CD14-positive monocyte (primary cell): ENCODE data around the gene UBAC1. TPM values are rescaled to one million over a fixed set of nuclear protein-coding genes. Genes with fewer than 3 reads are reported as not detected.

Source experiments
- DNase-seq, 3 donors: peaks; one replicate each; pipeline ENCODE4 v3.0.0-alpha.2; 2011 to 2022
- H2AFZ ChIP-seq: 2 replicates; pipeline ENCODE4 v1.6.0; 2012; ENCODE audit warnings: mild to moderate bottlenecking, low read depth, low read length, inconsistent platforms; ENCODE audit not compliant: insufficient read depth, poor library complexity, severe bottlenecking
- H3K27ac ChIP-seq, 2 donors: 1 replicate in 1 of 2; 2 replicates in 1 of 2; pipeline ENCODE4 v1.5.1; 2012 to 2013; ENCODE audit warnings: low read length in 2 of 2, control low read depth in 1 of 2, inconsistent platforms in 1 of 2, low read depth in 1 of 2, mild to moderate bottlenecking in 1 of 2
- H3K27me3 ChIP-seq, 2 donors: one replicate each; pipeline versions ENCODE4 v1.6.0 to v1.6.1; 2011 to 2013; ENCODE audit warnings: low read length in 2 of 2; ENCODE audit not compliant: control insufficient read depth in 2 of 2, insufficient read depth in 2 of 2
- H3K36me3 ChIP-seq, 2 donors: replicated peaks in 1 of 2; 1 replicate in 1 of 2; 2 replicates in 1 of 2; pipeline versions ENCODE4 v1.5.1 to v1.6.1; 2012 to 2013; ENCODE audit warnings: low read length in 2 of 2, control low read depth in 1 of 2, inconsistent platforms in 1 of 2, mild to moderate bottlenecking in 1 of 2; ENCODE audit not compliant: insufficient read depth in 2 of 2, control insufficient read depth in 1 of 2
- H3K4me1 ChIP-seq, 2 donors: 1 replicate in 1 of 2; 2 replicates in 1 of 2; pipeline versions ENCODE4 v1.5.1 to v1.6.1; 2012 to 2013; ENCODE audit warnings: low read length in 2 of 2, control low read depth in 1 of 2, inconsistent platforms in 1 of 2, mild to moderate bottlenecking in 1 of 2, moderate library complexity in 1 of 2; ENCODE audit not compliant: insufficient read depth in 2 of 2, control insufficient read depth in 1 of 2
- H3K4me2 ChIP-seq: replicated peaks from 2 replicates; pipeline ENCODE3; 2012; ENCODE audit warnings: low read length, moderate library complexity, mild to moderate bottlenecking; ENCODE audit not compliant: poor library complexity, severe bottlenecking; ENCODE audit errors: extremely low read depth
- H3K4me3 ChIP-seq, 3 experiments: fragments of 200-600 bp in 1 of 3; sonication (generic) in 1 of 3; replicated peaks in 1 of 3; 1 replicate in 2 of 3; 2 replicates in 1 of 3; pipeline ENCODE4 v1.5.1; 2011 to 2013; ENCODE audit warnings: low read length in 3 of 3, mild to moderate bottlenecking in 3 of 3, control low read depth in 2 of 3, low read depth in 2 of 3, inconsistent platforms in 1 of 3, moderate library complexity in 1 of 3
- H3K79me2 ChIP-seq: 2 replicates; pipeline ENCODE4 v1.6.0; 2012; ENCODE audit warnings: mild to moderate bottlenecking, control low read depth, inconsistent platforms, low read length, moderate library complexity; ENCODE audit not compliant: insufficient read depth
- H3K9ac ChIP-seq: 2 replicates; pipeline ENCODE4 v1.6.0; 2017; ENCODE audit warnings: low read length, mild to moderate bottlenecking; ENCODE audit not compliant: insufficient read depth, poor library complexity, severe bottlenecking
- H3K9me3 ChIP-seq, 2 donors: replicated peaks in 1 of 2; 1 replicate in 1 of 2; 2 replicates in 1 of 2; pipeline versions ENCODE4 v1.5.1 to v1.6.1; 2012 to 2013; ENCODE audit warnings: low read length in 2 of 2, control low read depth in 1 of 2; ENCODE audit not compliant: control insufficient read depth in 1 of 2, insufficient read depth in 1 of 2
- H4K20me1 ChIP-seq: 2 replicates; pipeline ENCODE4 v1.6.0; 2012; ENCODE audit warnings: mild to moderate bottlenecking, low read length, control low read depth, moderate library complexity; ENCODE audit not compliant: insufficient read depth
- H3K27ac Mint-ChIP-seq, 7 donors: one replicate each; pipeline ENCODE4 v1.8.0; 2020; ENCODE audit warnings: mild to moderate bottlenecking in 7 of 7, mixed read lengths in 7 of 7, moderate library complexity in 6 of 7, inconsistent platforms in 2 of 7
- H3K27me3 Mint-ChIP-seq, 3 donors: one replicate each; pipeline ENCODE4 v1.8.0; 2021 to 2022; ENCODE audit warnings: low read depth in 3 of 3, mild to moderate bottlenecking in 3 of 3, mixed read lengths in 3 of 3, moderate library complexity in 3 of 3, inconsistent platforms in 1 of 3
- H3K36me3 Mint-ChIP-seq, 2 donors: one replicate each; pipeline ENCODE4 v1.8.0; 2020; ENCODE audit warnings: mixed read lengths in 2 of 2, inconsistent platforms in 1 of 2, mild to moderate bottlenecking in 1 of 2
- H3K4me1 Mint-ChIP-seq: one replicate; pipeline ENCODE4 v1.8.0; 2020; ENCODE audit warnings: mild to moderate bottlenecking, mixed read lengths
- H3K4me3 Mint-ChIP-seq, 2 donors: one replicate each; pipeline ENCODE4 v1.8.0; 2020; ENCODE audit warnings: mild to moderate bottlenecking in 2 of 2, mixed read lengths in 2 of 2, moderate library complexity in 1 of 2
- H3K9me3 Mint-ChIP-seq, 7 donors: one replicate each; pipeline ENCODE4 v1.8.0; 2020 to 2022; ENCODE audit warnings: mixed read lengths in 7 of 7, mild to moderate bottlenecking in 6 of 7, moderate library complexity in 6 of 7, inconsistent platforms in 2 of 7
- WGBS: methylation state at CpG from one replicate; pipeline ENCODE4 v1.1.5; 2013; ENCODE audit warnings: missing lambda C conversion rate; ENCODE audit not compliant: insufficient coverage; 5-methylcytosine and 5-hydroxymethylcytosine counted together
- intact Hi-C, 2 donors: fragments of 100-400 bp; cut with micrococcal nuclease; formaldehyde crosslinking; loops; one replicate each; pipeline versions ENCODE4 v1.15.0 to v1.15.1; 2023
- polyA plus RNA-seq, 3 donors: library from polyadenylated mRNA; depleted of rRNA in 1 of 3; unstranded in 2 of 3; stranded (reverse) in 1 of 3; fragments of 300-500 nt in 2 of 3; fragments of >200 nt in 1 of 3; fragmentation: Illumina TruSeq in 2 of 3; gene quantifications; 1 replicate in 2 of 3; 2 replicates in 1 of 3; pipeline ENCODE4 v1.2.3, GENCODE V29; 2012 to 2021
- TF ChIP-seq, protein P1 (sequence below): fragments of 200-600 bp; IDR thresholded peaks from one replicate; pipeline ENCODE4 v1.8.0; 2022; ENCODE audit warnings: antibody characterized with exemption, mild to moderate bottlenecking

The UBAC1 gene
- polyA plus RNA-seq, 3 donors: 35.8 to 63.1 (median 52.5) TPM

DNA sequence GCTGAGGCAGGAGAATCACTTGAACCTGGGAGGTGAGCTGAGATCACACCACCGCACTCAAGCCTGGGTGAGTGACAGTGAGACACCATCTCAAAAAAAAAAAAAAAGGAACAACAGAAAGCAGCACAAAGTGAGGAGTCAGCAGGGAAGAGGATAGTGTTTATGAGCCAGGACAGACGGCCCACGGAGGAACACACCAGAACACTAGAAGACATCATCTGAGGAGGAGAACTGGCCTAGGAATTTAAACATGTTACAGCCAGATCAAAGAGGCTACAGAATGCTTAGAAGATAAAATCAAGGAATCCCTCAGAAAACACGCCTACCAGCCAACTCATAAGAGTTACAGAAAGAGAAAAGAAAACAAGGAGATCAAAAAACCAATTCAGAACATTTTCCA is 12.2 kb downstream of the UBAC1 start:
- Histone ChIP-seq H3K36me3 (peaks cover 85 to 97% of the 10 kb centered on the region in 2 donors), H3K27me3 (no peaks in the 10 kb centered on the region), H3K9me3 (no peaks in the 10 kb centered on the region), H3K4me2 (no peak overlapping the region), H3K9ac (no peak overlapping the region), H2AFZ (no peak overlapping the region), H3K27ac (no peak overlapping the region), H3K4me3 (no peak overlapping the region), H4K20me1 (peaks cover 51% of the 10 kb centered on the region), H3K79me2 (no peaks in the 10 kb centered on the region), H3K4me1 (no peaks in the 10 kb centered on the region)
- WGBS: 100% methylated on average over 1 of the region's 4 CpGs
- Mint-ChIP-seq H3K27ac (peak overlapping the region in 2 of 7 donors; percentile 13 to 27), H3K27me3 (no peaks in the 10 kb centered on the region), H3K4me1 (no peaks in the 10 kb centered on the region), H3K36me3 (peaks cover 79 to 85% of the 10 kb centered on the region in 2 donors), H3K4me3 (no peak overlapping the region), H3K9me3 (no peaks in the 10 kb centered on the region)
- DNase-seq: no peak
- intact Hi-C loops: no loop called here
- TF ChIP-seq, protein P1, sequence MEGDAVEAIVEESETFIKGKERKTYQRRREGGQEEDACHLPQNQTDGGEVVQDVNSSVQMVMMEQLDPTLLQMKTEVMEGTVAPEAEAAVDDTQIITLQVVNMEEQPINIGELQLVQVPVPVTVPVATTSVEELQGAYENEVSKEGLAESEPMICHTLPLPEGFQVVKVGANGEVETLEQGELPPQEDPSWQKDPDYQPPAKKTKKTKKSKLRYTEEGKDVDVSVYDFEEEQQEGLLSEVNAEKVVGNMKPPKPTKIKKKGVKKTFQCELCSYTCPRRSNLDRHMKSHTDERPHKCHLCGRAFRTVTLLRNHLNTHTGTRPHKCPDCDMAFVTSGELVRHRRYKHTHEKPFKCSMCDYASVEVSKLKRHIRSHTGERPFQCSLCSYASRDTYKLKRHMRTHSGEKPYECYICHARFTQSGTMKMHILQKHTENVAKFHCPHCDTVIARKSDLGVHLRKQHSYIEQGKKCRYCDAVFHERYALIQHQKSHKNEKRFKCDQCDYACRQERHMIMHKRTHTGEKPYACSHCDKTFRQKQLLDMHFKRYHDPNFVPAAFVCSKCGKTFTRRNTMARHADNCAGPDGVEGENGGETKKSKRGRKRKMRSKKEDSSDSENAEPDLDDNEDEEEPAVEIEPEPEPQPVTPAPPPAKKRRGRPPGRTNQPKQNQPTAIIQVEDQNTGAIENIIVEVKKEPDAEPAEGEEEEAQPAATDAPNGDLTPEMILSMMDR: no peak

DNA sequence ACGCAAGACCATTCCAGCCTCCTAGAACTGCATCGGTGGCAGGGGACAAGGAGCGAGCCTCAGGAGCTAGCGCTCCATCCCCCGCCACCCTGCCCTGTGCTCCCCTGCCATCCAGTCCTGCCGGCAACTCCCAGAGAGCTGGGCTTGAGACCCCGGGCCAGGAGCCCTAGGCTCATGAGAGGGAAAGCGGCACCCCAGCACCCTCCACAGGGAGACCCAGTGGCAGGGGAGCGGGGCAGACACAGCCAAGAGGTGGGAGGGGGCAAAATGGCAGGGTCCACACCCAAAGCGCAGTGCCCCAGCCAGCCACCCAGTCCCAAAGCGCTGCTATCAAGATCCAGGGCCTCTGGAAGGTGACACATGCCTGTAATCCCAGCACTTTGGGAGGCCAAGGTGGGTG is 12.7 kb downstream of the UBAC1 start:
- H3K9me3 Mint-ChIP-seq: no peaks in the 10 kb centered on the region
- no peak overlapping the region for H3K4me3 ChIP-seq
- no peak overlapping the region for H3K9ac ChIP-seq
- no peak overlapping the region for H3K27ac ChIP-seq
- no peaks in the 10 kb centered on the region for H3K4me1 ChIP-seq
- H3K36me3 ChIP-seq: peaks cover 86 to 97% of the 10 kb centered on the region in 2 donors
- H3K27ac Mint-ChIP-seq: no peak overlapping the region
- H4K20me1 ChIP-seq: peaks cover 57% of the 10 kb centered on the region
- H3K79me2 ChIP-seq: no peaks in the 10 kb centered on the region
- no peaks in the 10 kb centered on the region for H3K4me1 Mint-ChIP-seq
- H3K36me3 Mint-ChIP-seq: peaks cover 81 to 85% of the 10 kb centered on the region in 2 donors
- no peaks in the 10 kb centered on the region for H3K9me3 ChIP-seq
- TF ChIP-seq, protein P1: no peak
- H3K4me3 Mint-ChIP-seq: no peak overlapping the region
- H3K4me2 ChIP-seq: no peak overlapping the region
- WGBS: 99% methylated on average over 9 of the region's 11 CpGs
- no peaks in the 10 kb centered on the region for H3K27me3 ChIP-seq
- H3K27me3 Mint-ChIP-seq: no peaks in the 10 kb centered on the region
- DNase-seq: no peak
- intact Hi-C loops: no loop called here
- no peak overlapping the region for H2AFZ ChIP-seq
